Stimulated activated naive B cell treated with anti-CD40 and anti-IgM and Interleukin-4, amounts not matched to agents 10 μg/mL and 1 μg/mL and 100 μg/mL, for 72 hours (primary cell): Measurements from ENCODE around the gene HRH1.
A peak's percentile ranks its signal among the peaks of the same experiment; 100 is the strongest.

Experiments
- ATAC-seq, 2 donors: fragments of 150-1000 bp; cut with Tn5 transposase; replicated peaks; 2 replicates each; pipeline ENCODE4 v1.10.0; 2021; ENCODE audit warnings: moderate library complexity in 1 of 2
- DNase-seq: peaks from one replicate; pipeline ENCODE4 v3.0.0; 2021
- H3K27ac Mint-ChIP-seq: one replicate; pipeline ENCODE4 v1.8.0; 2022; ENCODE audit warnings: mild to moderate bottlenecking, mixed read lengths
- H3K27me3 Mint-ChIP-seq, 2 donors: one replicate each; pipeline ENCODE4 v1.8.0; 2022; ENCODE audit warnings: mixed read lengths in 2 of 2
- H3K36me3 Mint-ChIP-seq, 2 donors: one replicate each; pipeline ENCODE4 v1.8.0; 2022; ENCODE audit warnings: mixed read lengths in 2 of 2, mild to moderate bottlenecking in 1 of 2
- H3K4me1 Mint-ChIP-seq, 2 donors: one replicate each; pipeline ENCODE4 v1.8.0; 2022; ENCODE audit warnings: mixed read lengths in 2 of 2, mild to moderate bottlenecking in 1 of 2
- H3K4me3 Mint-ChIP-seq, 2 donors: one replicate each; pipeline ENCODE4 v1.8.0; 2022; ENCODE audit warnings: mild to moderate bottlenecking in 2 of 2, mixed read lengths in 2 of 2, moderate library complexity in 1 of 2
- H3K9me3 Mint-ChIP-seq, 2 donors: one replicate each; pipeline ENCODE4 v1.8.0; 2022; ENCODE audit warnings: mixed read lengths in 2 of 2, mild to moderate bottlenecking in 1 of 2

The HRH1 gene

GRCh38 chr3:11271986-11272904, 118.0 kb downstream of the HRH1 start, which contains the start of gene ATG7:
TSS of gene ATG7 (plus strand) at chr3:11272397. CDS start at chr3:11298696, 26,299 bp downstream.
- H3K9me3 Mint-ChIP-seq = peaks cover 5 to 7% of the 10 kb centered on the region in 2 donors
- peaks cover 19 to 47% of the 10 kb centered on the region in 2 donors for H3K4me1 Mint-ChIP-seq
- DNase-seq (peak; percentile 96), ATAC-seq (peak; percentile 97 to 99)
- peaks cover 2 to 7% of the 10 kb centered on the region in 2 donors for H3K27me3 Mint-ChIP-seq
- H3K36me3 Mint-ChIP-seq = peaks cover 30 to 32% of the 10 kb centered on the region in 2 donors
- peak within 1 kb of the TSS; percentile 92 to 95 for H3K4me3 Mint-ChIP-seq
- peak within 1 kb of the TSS; percentile 99 for H3K27ac Mint-ChIP-seq

GRCh38 chr3:11272906-11273574, 118.7 kb downstream of the HRH1 start:
- DNase-seq = no peak
- H3K4me3 Mint-ChIP-seq = peak overlapping the region; percentile 92 to 95
- no peak for ATAC-seq
- peaks cover 7 to 8% of the 10 kb centered on the region in 2 donors for H3K9me3 Mint-ChIP-seq
- peaks cover 34 to 35% of the 10 kb centered on the region in 2 donors for H3K36me3 Mint-ChIP-seq
- H3K4me1 Mint-ChIP-seq = peaks cover 19 to 47% of the 10 kb centered on the region in 2 donors
- H3K27ac Mint-ChIP-seq = peak overlapping the region; percentile 99
- H3K27me3 Mint-ChIP-seq = no peaks in the 10 kb centered on the region

GRCh38 chr3:11273891-11274291, 119.6 kb downstream of the HRH1 start:
- no peak for ATAC-seq
- Mint-ChIP-seq H3K9me3 (peaks cover 7 to 8% of the 10 kb centered on the region in 2 donors), H3K27me3 (no peaks in the 10 kb centered on the region), H3K27ac (no peak overlapping the region), H3K4me1 (peaks cover 22 to 47% of the 10 kb centered on the region in 2 donors), H3K36me3 (peaks cover 38 to 40% of the 10 kb centered on the region in 2 donors), H3K4me3 (peak overlapping the region; percentile 2 to 95)
- DNase-seq = no peak

GRCh38 chr3:11274566-11275142, 120.4 kb downstream of the HRH1 start:
- Mint-ChIP-seq H3K9me3 (peaks cover 7 to 8% of the 10 kb centered on the region in 2 donors), H3K4me1 (peaks cover 22 to 47% of the 10 kb centered on the region in 2 donors), H3K4me3 (no peak overlapping the region), H3K27ac (peak overlapping the region; percentile 52), H3K27me3 (no peaks in the 10 kb centered on the region), H3K36me3 (peaks cover 39 to 42% of the 10 kb centered on the region in 2 donors)
- no peak for DNase-seq
- ATAC-seq = no peak

GRCh38 chr3:11275926-11276325, 121.6 kb downstream of the HRH1 start:
- Mint-ChIP-seq H3K9me3 (peaks cover 7 to 8% of the 10 kb centered on the region in 2 donors), H3K27me3 (no peaks in the 10 kb centered on the region), H3K27ac (no peak overlapping the region), H3K4me1 (peaks cover 22 to 47% of the 10 kb centered on the region in 2 donors), H3K4me3 (no peak overlapping the region), H3K36me3 (peaks cover 39 to 45% of the 10 kb centered on the region in 2 donors)
- DNase-seq (no peak), ATAC-seq (no peak)

- H3K9me3 Mint-ChIP-seq = peaks cover 7 to 8% of the 10 kb centered on the region in 2 donors
- no peaks in the 10 kb centered on the region for H3K27me3 Mint-ChIP-seq
- H3K36me3 Mint-ChIP-seq = peaks cover 39 to 45% of the 10 kb centered on the region in 2 donors
- no peak overlapping the region for H3K27ac Mint-ChIP-seq
- H3K4me3 Mint-ChIP-seq = no peak overlapping the region
- peaks cover 22 to 43% of the 10 kb centered on the region in 2 donors for H3K4me1 Mint-ChIP-seq
- ATAC-seq (no peak), DNase-seq (no peak)
These were observed 122.6 kb downstream of the HRH1 start for GRCh38 chr3:11276901-11277300.

GRCh38 chr3:11282250-11283138, 128.2 kb downstream of the HRH1 start:
- DNase-seq (no peak), ATAC-seq (no peak)
- Mint-ChIP-seq H3K9me3 (peaks cover 0 to under 1% of the 10 kb centered on the region in 2 donors), H3K36me3 (peaks cover 18 to 32% of the 10 kb centered on the region in 2 donors), H3K4me3 (no peak overlapping the region), H3K27me3 (no peaks in the 10 kb centered on the region), H3K27ac (no peak overlapping the region), H3K4me1 (peaks cover 13 to 14% of the 10 kb centered on the region in 2 donors)

- no peaks in the 10 kb centered on the region for H3K9me3 Mint-ChIP-seq
- DNase-seq = no peak
- H3K4me1 Mint-ChIP-seq = peaks cover 17 to 20% of the 10 kb centered on the region in 2 donors
- H3K4me3 Mint-ChIP-seq = no peak overlapping the region
- no peak for ATAC-seq
- H3K36me3 Mint-ChIP-seq = peaks cover 17 to 32% of the 10 kb centered on the region in 2 donors
- no peak overlapping the region for H3K27ac Mint-ChIP-seq
- H3K27me3 Mint-ChIP-seq = no peaks in the 10 kb centered on the region
These were observed 128.8 kb downstream of the HRH1 start for GRCh38 chr3:11283139-11283475.

GRCh38 chr3:11284011-11284410, 129.7 kb downstream of the HRH1 start:
- H3K27ac Mint-ChIP-seq = no peak overlapping the region
- H3K4me1 Mint-ChIP-seq = peaks cover 22 to 29% of the 10 kb centered on the region in 2 donors
- H3K36me3 Mint-ChIP-seq = peaks cover 12 to 26% of the 10 kb centered on the region in 2 donors
- DNase-seq (no peak), ATAC-seq (no peak)
- H3K4me3 Mint-ChIP-seq = no peak overlapping the region
- no peaks in the 10 kb centered on the region for H3K9me3 Mint-ChIP-seq
- no peaks in the 10 kb centered on the region for H3K27me3 Mint-ChIP-seq

- no peaks in the 10 kb centered on the region for H3K27me3 Mint-ChIP-seq
- ATAC-seq (no peak), DNase-seq (no peak)
- peaks cover 33 to 43% of the 10 kb centered on the region in 2 donors for H3K4me1 Mint-ChIP-seq
- H3K36me3 Mint-ChIP-seq = peaks cover 16 to 29% of the 10 kb centered on the region in 2 donors
- H3K4me3 Mint-ChIP-seq = no peak overlapping the region
- peaks cover 2 to 4% of the 10 kb centered on the region in 2 donors for H3K9me3 Mint-ChIP-seq
- H3K27ac Mint-ChIP-seq = no peak overlapping the region
These were observed 131.2 kb downstream of the HRH1 start for GRCh38 chr3:11285471-11285870.

GRCh38 chr3:11287404-11287803, 133.1 kb downstream of the HRH1 start:
- Mint-ChIP-seq H3K4me3 (peak overlapping the region in 1 of 2 donors; percentile 5), H3K9me3 (peaks cover 2 to 4% of the 10 kb centered on the region in 2 donors), H3K36me3 (peaks cover 28 to 41% of the 10 kb centered on the region in 2 donors), H3K27ac (peak overlapping the region; percentile 87), H3K27me3 (no peaks in the 10 kb centered on the region), H3K4me1 (peaks cover 46 to 60% of the 10 kb centered on the region in 2 donors)
- ATAC-seq (no peak), DNase-seq (no peak)

- H3K4me1 Mint-ChIP-seq = peaks cover 46 to 60% of the 10 kb centered on the region in 2 donors
- peaks cover 22 to 45% of the 10 kb centered on the region in 2 donors for H3K36me3 Mint-ChIP-seq
- no peak for ATAC-seq
- peak overlapping the region in 1 of 2 donors; percentile 37 for H3K4me3 Mint-ChIP-seq
- DNase-seq = no peak
- peaks cover 2 to 4% of the 10 kb centered on the region in 2 donors for H3K9me3 Mint-ChIP-seq
- peak overlapping the region; percentile 87 for H3K27ac Mint-ChIP-seq
- H3K27me3 Mint-ChIP-seq = no peaks in the 10 kb centered on the region
These were observed 133.8 kb downstream of the HRH1 start for GRCh38 chr3:11288021-11288491.
